SIG-M5 (cell line): ENCODE measurements around the gene TRIM29.

ENCODE experiments used
- DNase-seq: peaks from one replicate; lab custom pipeline; 2025; lab: John Stamatoyannopoulos, UW

The TRIM29 gene

GRCh38 chr11:120096369-120097191 lies 41.3 kb downstream of the TRIM29 start:
- no peak for DNase-seq

GRCh38 chr11:120095516-120095915 lies 42.4 kb downstream of the TRIM29 start:
- DNase-seq = no peak

- no peak for DNase-seq
Observed at GRCh38 chr11:120091701-120092100, 46.2 kb downstream of the TRIM29 start.

- DNase-seq = no peak
Observed at GRCh38 chr11:120091121-120091520, 46.8 kb downstream of the TRIM29 start.

- no peak for DNase-seq
Observed at GRCh38 chr11:120090411-120090810, 47.5 kb downstream of the TRIM29 start.

- DNase-seq = no peak
Observed at GRCh38 chr11:120089036-120090001, 48.6 kb downstream of the TRIM29 start.

GRCh38 chr11:120088056-120088455 lies 49.9 kb downstream of the TRIM29 start:
- no peak for DNase-seq

- DNase-seq = no peak
Observed at GRCh38 chr11:120086651-120087050, 51.3 kb downstream of the TRIM29 start.

GRCh38 chr11:120079750-120080610 lies 57.9 kb downstream of the TRIM29 start:
- DNase-seq = no peak

- DNase-seq = no peak
Observed at GRCh38 chr11:120078397-120078796, 59.5 kb downstream of the TRIM29 start.

GRCh38 chr11:120074076-120074475 lies 63.8 kb downstream of the TRIM29 start:
- DNase-seq = no peak

GRCh38 chr11:120073196-120073595 lies 64.7 kb downstream of the TRIM29 start:
- no peak for DNase-seq

- DNase-seq = no peak
Observed at GRCh38 chr11:120068114-120068573, 69.8 kb downstream of the TRIM29 start.

- DNase-seq = no peak
Observed at GRCh38 chr11:120067438-120068113, 70.3 kb downstream of the TRIM29 start.

- DNase-seq = no peak
Observed at GRCh38 chr11:120066738-120067437, 71.0 kb downstream of the TRIM29 start.

- no peak for DNase-seq
Observed at GRCh38 chr11:120065876-120066275, 72.0 kb downstream of the TRIM29 start.

- DNase-seq = no peak
Observed at GRCh38 chr11:120065176-120065575, 72.7 kb downstream of the TRIM29 start.

GRCh38 chr11:120064341-120064740 lies 73.6 kb downstream of the TRIM29 start:
- DNase-seq = no peak

GRCh38 chr11:120063686-120064340 lies 74.1 kb downstream of the TRIM29 start:
- DNase-seq = no peak

GRCh38 chr11:120062561-120062930 lies 75.4 kb downstream of the TRIM29 start:
- DNase-seq = no peak
